HG03354 (cell line): ENCODE data around the gene FAM193B.
A peak's percentile ranks its signal among the peaks of the same experiment; 100 is the strongest.

ENCODE experiments used
- ATAC-seq: cut with Tn5 transposase; IDR thresholded peaks from one replicate; pipeline ENCODE4 v1.9.1; 2021; ENCODE audit warnings: mild to moderate bottlenecking; ENCODE audit not compliant: unreplicated experiment, poor library complexity, severe bottlenecking

FAM193B gene

GRCh38 chr5:177504086-177505056 lies 50.0 kb downstream of the FAM193B start:
- ATAC-seq: no peak

DNA sequence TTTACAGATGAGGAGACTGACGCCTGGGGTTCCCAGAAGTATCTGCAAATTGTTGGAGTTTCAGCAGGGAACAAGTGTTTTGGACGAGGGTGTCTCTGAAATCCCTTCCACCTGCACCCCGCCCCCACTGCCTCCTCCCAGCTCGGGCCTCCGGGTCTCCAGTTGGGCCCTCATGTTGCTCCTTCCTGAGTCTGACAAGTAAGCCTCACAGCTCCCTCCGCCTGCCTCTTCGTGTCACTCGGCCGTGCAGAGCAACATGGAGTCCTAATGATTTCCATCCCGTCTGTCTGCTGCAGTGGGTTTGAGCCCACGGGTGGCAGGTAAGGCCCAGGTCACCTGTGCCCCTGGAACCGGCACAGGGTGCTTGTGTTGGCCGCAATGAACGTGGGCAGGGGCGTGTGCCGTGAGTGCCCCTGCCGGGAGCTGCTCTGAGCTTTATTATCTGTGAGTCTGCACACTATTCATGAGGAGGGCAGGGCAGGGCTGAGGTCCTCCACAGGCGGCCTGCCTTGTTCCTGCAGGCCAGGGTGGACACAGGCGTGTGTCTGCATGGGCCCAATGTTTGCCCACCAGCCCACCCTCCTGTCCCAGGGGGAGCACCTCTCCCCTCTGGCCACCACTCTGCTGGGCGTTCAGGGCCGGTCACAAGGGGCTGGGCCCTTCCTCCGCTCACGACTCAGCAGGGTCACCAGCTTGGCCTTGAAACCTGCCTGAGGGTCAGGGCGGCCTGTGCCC lies 50.8 kb downstream of the FAM193B start:
- no peak for ATAC-seq

DNA sequence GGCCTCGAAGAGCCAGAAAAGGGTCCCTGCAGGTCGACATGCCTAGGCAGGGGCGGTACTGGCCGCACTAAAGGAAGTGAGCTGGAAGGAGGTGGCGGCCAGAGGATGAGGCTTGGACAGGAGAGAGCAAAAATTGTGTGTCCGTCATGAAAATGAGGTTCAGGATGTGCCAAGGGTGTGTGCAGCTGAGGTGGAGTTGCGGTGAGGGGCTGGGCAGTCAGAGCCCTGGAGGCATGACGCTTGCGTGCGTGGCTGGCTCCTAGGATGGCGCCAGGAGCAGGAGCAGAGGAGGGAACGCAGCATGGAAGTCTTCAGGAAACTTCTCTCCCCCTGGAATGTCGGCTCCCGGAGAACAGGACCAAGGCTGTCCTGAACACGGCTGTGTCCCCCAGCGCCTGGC lies 51.5 kb downstream of the FAM193B start:
- no peak for ATAC-seq

- no peak for ATAC-seq
Measured at GRCh38 chr5:177501874-177502678, 52.3 kb downstream of the FAM193B start.

- ATAC-seq: no peak
Measured at GRCh38 chr5:177500685-177501522, 53.5 kb downstream of the FAM193B start.

GRCh38 chr5:177499842-177500241 lies 54.5 kb downstream of the FAM193B start:
- ATAC-seq: no peak

DNA sequence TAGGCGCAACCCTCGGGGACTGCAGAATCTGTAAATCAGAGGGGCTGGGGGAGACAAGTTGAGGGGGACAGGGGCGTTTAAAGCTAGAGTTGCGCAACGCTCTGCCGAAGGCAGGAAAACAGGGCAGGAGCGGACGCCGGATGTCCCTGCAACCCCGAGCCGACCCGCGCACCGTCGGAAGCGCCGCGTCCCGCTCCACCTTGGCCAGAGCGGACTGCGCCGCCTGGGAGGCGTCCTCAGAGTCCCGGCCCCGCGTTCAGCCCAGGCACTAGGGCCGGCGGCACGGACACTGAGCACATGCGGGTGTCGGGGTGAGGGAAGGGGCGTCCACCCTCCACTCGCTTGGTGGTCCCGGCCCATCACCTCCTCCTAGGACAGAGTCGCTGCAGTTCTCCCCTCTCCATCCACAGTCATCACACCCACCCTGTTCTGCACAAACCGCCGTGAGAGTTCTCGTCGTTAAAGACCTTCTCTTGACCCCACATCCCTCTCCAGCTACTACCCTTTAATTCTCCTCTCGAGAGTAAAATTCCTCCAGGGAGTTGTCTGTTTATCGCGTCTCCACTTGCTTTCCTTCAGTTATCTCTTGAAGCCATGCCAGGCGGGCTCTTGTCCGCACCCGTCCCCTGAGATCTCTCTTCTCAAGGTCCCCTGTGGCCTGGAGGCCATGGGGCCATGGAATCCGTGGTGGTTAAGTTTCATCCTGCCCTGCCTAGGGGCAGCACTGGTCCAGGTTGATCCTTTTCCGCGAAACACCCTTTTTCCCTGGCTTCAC lies 56.2 kb downstream of the FAM193B start:
- peak; percentile 13 for ATAC-seq

DNA sequence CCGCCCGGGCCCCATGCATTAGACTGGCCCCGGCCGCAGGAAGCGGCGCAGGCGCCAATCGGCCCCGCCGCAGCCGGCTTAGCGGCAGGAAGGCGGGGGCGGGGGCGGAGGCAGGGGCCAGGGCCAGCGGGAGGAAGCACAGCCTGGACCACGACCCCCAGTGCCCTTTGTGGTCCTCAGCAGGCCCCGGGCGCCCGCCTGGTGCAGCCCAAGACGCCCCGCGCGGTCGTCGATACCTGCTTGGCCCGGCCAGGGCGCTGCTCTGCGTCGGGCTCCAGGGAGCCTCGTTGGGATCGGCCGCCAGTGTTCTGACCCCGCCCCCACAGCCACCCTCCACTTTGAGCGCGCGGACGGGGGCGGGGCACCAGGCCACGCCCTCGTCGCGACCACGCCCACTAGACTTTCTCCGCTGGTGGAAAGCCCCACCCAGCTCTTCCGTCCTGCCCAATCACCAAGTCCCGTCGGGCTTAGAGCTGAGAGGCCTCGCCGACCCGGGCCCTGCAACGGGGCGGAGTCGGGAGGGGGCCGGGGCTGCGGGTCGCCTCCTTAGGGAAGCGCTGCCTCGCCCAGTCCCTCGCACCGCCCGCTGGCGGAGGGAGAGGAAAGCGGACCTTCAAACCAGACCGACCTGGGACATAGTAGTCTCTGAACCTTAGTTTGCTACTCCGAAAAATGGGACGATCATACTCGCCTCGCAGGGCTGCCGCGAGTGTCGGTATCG lies 56.9 kb downstream of the FAM193B start, which contains the start of gene PDLIM7:
Gene PDLIM7 (minus strand): TSS at position 313 of the 721 bp plus-strand sequence. CDS start 1,092 bp downstream, outside the sequence.
- peak; percentile 78 for ATAC-seq

DNA sequence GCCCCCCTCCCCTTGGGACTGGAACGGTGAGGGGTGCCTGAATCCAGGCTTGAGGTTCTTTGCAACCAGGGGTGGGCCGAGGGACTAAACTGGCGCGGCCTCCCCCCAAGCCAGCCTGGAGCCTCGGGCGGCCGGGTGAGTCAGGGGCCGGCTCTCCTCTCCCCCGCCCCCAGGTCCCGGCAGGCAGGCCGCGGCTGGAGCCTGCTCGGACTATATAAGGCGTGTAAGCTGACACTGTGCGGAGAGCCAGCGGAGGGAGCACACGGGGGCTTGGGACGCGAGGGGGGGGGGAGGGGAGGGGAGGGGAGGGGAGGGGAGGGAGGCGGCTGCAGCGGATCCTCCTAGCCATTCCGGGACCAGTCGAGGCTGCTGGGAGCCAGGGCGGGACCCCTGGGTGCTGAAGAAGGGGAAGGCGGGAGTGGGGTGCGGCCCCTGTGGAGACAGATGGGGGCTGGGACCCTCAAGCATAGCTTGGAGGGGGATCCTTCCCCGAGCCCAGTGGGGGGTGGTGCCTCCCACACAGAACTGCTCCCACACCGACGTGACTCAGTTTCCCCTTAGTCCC lies 57.6 kb downstream of the FAM193B start:
- peak; percentile 13 for ATAC-seq

DNA sequence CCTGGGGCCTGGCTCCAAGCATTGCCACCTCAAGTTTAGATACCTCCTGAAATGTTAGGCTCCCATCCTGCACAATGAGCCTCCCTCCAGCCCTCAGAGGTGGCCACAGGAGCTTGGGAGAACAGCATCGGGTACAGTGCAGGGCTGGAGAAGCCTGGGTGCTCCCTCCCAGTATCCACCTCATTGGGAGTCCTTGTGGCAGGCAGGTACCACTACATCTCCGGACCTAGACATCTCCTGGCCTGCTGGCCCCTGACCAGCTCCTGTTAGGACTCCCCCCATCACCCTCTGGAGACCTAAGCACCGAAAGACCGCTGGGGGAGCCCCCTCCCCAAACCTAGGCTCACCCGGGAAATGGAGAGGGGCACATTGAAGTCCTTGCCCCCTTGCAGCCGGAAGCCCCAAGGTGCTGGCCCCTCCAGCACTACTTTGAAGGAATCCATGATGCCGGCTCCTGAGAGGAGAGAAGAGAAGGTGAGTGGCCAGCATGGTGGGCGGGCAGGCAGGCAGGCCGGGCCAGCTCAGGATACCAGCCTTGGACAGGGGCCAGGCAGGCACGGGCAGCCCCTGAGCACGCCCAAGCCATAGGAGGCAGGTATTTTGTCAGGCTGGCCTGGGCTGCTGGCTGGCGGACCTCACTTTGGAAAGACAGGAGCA lies 58.2 kb downstream of the FAM193B start:
- ATAC-seq: no peak

- no peak for ATAC-seq
Measured at GRCh38 chr5:177495243-177496060, 58.9 kb downstream of the FAM193B start.

DNA sequence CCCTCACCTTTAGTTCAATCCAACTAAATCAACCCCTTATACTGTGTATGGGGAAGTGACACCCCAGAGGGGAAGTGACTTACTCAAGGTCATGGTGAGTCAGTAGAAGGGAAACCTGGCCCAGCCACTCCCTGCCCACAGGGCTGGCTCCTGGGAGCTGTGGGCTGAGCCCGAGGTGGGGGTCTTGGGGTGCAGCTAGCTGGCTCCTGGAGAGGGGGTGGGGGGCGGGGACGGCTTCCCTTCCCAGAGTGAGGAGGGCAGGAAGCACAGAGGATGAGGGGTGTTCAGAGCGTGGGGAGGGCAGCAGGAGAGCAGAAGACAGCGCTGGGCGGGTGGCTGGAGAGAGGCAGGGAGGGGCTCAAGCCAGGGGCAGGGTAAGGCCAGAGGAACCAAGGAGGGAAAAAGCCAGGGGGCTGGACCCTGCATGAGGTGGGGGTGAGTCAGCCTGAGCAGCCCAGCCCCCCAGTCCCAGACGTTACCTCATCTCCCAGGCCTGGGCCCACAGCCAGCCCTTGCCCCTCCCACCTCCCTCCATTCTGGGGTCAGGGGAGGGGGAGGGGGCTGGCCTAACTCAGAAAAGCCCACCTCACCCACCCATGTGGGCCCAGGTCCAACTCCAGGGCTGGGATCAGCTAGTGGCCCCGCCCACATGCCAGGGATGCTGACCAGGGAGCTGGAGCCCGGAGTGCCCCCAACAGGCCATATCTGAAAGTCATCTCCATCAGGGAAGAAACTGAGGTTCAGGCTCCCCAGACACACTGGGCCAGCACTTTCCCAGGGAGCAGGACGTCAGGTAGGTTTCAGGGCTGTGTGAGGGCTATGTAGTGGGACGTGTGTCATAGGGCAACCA lies 59.8 kb downstream of the FAM193B start:
- no peak for ATAC-seq

GRCh38 chr5:177493795-177494345 lies 60.5 kb downstream of the FAM193B start:
- ATAC-seq: no peak

DNA sequence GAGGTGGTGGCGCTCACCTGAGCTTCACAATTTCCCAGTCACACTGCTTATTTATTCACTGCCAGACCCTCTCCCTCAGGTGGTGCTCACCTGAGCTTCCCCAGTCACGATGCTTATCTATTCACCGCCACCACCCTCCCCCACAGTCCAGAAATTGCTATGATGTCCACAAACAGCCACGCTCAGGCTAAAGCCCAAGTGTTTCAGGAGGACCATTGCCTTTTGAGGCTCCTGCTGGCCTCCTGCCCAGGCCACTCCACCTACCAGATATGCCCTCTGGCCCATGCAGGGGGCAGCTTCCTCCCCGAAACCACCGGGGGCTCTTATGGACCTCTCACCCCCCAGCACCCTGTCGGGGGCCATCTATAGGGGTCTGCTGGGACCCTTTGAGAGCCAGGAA lies 61.5 kb downstream of the FAM193B start:
- no peak for ATAC-seq
